Fibroblast of lung (primary cell): ENCODE results near the gene GSTT2. TPM values are rescaled to one million over a fixed set of nuclear protein-coding genes. Genes with fewer than 3 reads are reported as not detected.
"Not testable (repeated sequence)": the region's sequence is repeated elsewhere in the genome, so short reads cannot be mapped to it uniquely, and the experiment has no call there.

ENCODE experiments used
- DNase-seq, 2 donors: peaks; one replicate each; pipeline versions ENCODE4 v3.0.0 to v3.0.0-alpha.2; 2010; ENCODE audit warnings: low read depth in 2 of 2
- H2AFZ ChIP-seq: 2 replicates; pipeline ENCODE4 v1.5.1; 2012; ENCODE audit warnings: low read length, control low read depth, inconsistent platforms
- H3K27ac ChIP-seq: 2 replicates; pipeline ENCODE4 v1.5.1; 2011; ENCODE audit warnings: low read length, control low read depth; ENCODE audit not compliant: insufficient read depth
- H3K27me3 ChIP-seq: 2 replicates; pipeline ENCODE4 v1.5.1; 2011; ENCODE audit warnings: mild to moderate bottlenecking, low read length; ENCODE audit not compliant: control insufficient read depth, insufficient read depth
- H3K36me3 ChIP-seq: 2 replicates; pipeline ENCODE4 v1.5.1; 2011; ENCODE audit warnings: low read length; ENCODE audit not compliant: control insufficient read depth, insufficient read depth
- H3K4me1 ChIP-seq: 2 replicates; pipeline ENCODE4 v1.5.1; 2011; ENCODE audit warnings: low read length; ENCODE audit not compliant: control insufficient read depth, insufficient read depth; ENCODE audit errors: extremely low read depth
- H3K4me2 ChIP-seq: 2 replicates; pipeline ENCODE4 v1.5.1; 2011; ENCODE audit warnings: low read length, control low read depth; ENCODE audit not compliant: insufficient read depth; ENCODE audit errors: extremely low read depth
- H3K4me3 ChIP-seq, 4 experiments: fragments of 200-600 bp in 1 of 4; sonication (generic) in 1 of 4; replicated peaks in 1 of 4; 2 replicates each; pipeline ENCODE4 v1.5.1; 2011 to 2016; ENCODE audit warnings: low read length in 4 of 4, low read depth in 3 of 4, mild to moderate bottlenecking in 3 of 4, control low read depth in 2 of 4, inconsistent platforms in 1 of 4, mixed read lengths in 1 of 4; ENCODE audit not compliant: insufficient read depth in 1 of 4; ENCODE audit errors: control extremely low read depth in 1 of 4
- H3K79me2 ChIP-seq: 2 replicates; pipeline ENCODE4 v1.5.1; 2012; ENCODE audit warnings: mild to moderate bottlenecking, low read length, inconsistent platforms; ENCODE audit not compliant: control insufficient read depth, insufficient read depth
- H3K9ac ChIP-seq: 2 replicates; pipeline ENCODE4 v1.5.1; 2011; ENCODE audit warnings: mild to moderate bottlenecking, low read length, control low read depth; ENCODE audit not compliant: insufficient read depth
- H3K9me3 ChIP-seq: 2 replicates; pipeline ENCODE4 v1.5.1; 2012; ENCODE audit warnings: low read depth, low read length; ENCODE audit not compliant: control insufficient read depth, insufficient read depth
- H4K20me1 ChIP-seq: 2 replicates; pipeline ENCODE4 v1.5.1; 2011; ENCODE audit warnings: low read length; ENCODE audit not compliant: control insufficient read depth, insufficient read depth; ENCODE audit errors: extremely low read depth
- polyA plus RNA-seq, 2 donors: library from polyadenylated mRNA; depleted of rRNA in 1 of 2; stranded (reverse) in 1 of 2; unstranded in 1 of 2; fragments of >200 nt; gene quantifications; 2 replicates each; pipeline ENCODE4 v1.2.1, GENCODE V29; 2011 to 2012; ENCODE audit warnings: missing spikeins in 1 of 2
- total RNA-seq: library from RNA; depleted of rRNA; stranded (reverse); fragments of >200 nt; gene quantifications from 2 replicates; pipeline ENCODE4 v1.2.1, GENCODE V29; 2014
- TF ChIP-seq, protein P1 (sequence below), 2 donors: IDR thresholded peaks in 1 of 2; conservative IDR thresholded peaks in 1 of 2; 1 replicate in 1 of 2; 2 replicates in 1 of 2; pipeline ENCODE4 v1.5.1; 2011 to 2012; ENCODE audit warnings: low read length in 2 of 2, control low read depth in 1 of 2, inconsistent platforms in 1 of 2, low read depth in 1 of 2, mild to moderate bottlenecking in 1 of 2

The GSTT2 gene
- total and polyA plus RNA-seq, 2 donors (not counting 1 experiment from before 2014, with no cell fraction given): 0.33 to 2.4 TPM

DNA sequence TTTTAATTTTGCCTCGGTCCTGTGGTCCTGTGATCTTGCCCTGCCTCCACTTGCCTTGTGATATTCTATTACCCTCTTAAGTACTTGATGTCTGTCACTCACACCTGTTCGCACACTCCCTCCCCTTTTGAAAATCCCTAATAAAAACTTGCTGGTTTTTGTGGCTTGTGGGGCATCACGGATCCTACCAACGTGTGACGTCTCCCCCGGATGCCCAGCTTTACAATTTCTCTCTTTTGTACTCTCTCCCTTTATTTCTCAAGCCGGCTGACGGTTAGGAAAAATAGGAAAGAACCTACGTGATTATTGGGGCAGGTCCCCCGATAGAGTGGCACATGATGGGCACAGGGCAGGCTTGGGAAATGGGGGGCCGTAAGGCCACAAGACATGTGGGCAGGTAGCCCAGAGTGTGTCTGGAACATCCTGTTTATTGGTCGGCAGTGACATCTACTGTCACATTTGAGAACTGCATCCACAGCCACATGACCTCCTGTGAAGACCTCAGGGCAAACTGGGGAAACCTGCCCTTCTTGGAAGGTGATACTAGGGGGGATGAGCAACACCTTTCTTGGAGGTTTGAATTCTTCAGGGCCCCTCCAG lies 23.5 kb upstream of the GSTT2 start:
- H3K4me1 ChIP-seq, H3K36me3 ChIP-seq, H3K27ac ChIP-seq, H3K9ac ChIP-seq, H4K20me1 ChIP-seq, H2AFZ ChIP-seq, H3K79me2 ChIP-seq, H3K4me2 ChIP-seq, H3K27me3 ChIP-seq, H3K4me3 ChIP-seq, H3K9me3 ChIP-seq: not testable (repeated sequence)
- DNase-seq: peak; percentile 39 to 59
- TF ChIP-seq, protein P1, sequence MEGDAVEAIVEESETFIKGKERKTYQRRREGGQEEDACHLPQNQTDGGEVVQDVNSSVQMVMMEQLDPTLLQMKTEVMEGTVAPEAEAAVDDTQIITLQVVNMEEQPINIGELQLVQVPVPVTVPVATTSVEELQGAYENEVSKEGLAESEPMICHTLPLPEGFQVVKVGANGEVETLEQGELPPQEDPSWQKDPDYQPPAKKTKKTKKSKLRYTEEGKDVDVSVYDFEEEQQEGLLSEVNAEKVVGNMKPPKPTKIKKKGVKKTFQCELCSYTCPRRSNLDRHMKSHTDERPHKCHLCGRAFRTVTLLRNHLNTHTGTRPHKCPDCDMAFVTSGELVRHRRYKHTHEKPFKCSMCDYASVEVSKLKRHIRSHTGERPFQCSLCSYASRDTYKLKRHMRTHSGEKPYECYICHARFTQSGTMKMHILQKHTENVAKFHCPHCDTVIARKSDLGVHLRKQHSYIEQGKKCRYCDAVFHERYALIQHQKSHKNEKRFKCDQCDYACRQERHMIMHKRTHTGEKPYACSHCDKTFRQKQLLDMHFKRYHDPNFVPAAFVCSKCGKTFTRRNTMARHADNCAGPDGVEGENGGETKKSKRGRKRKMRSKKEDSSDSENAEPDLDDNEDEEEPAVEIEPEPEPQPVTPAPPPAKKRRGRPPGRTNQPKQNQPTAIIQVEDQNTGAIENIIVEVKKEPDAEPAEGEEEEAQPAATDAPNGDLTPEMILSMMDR (conservative IDR thresholded peaks at IDR 0.05 in 1 of 2, IDR thresholded peaks at IDR 0.05 in 1 of 2; ENCODE audit: low read depth in 1 of 2, low read length in 2 of 2): peak; percentile 69 to 75

DNA sequence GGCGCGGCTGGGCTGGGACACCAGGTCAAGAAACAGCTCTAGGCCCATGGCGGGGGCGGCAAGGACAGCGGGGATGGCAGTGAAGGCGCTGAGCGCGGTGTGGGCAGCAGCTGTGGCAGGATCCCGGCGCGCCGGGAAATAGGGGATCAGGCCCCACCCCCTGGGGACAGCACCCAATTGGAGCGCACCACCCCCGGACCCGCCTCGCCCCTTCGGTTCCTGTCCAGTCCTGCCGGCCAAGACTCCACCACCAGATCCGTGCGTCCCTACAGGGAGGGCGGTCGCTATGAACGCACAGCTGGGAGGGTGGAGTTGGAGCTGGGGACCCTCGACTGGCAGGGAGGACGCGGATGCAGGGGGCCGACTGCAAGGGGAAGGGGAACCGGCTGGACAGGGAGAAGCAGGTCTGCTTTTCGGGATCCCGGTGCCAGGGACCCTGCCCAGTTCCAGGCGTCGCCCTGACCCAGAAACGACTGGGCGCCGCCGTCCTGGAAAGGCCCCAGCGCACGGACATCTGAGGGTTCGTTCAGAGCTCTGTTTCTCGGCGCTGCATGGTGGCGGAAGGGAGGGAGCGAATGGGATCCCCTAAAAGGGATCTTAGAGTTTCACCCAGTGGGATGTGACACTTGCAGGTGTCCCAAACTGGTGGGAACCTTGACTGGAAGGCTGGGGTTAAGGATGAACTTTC lies 18.7 kb upstream of the GSTT2 start, which contains the start of gene GSTT2B:
TSS of gene GSTT2B (minus strand) at position 112 of the 688 bp plus-strand sequence. CDS start at position 48, 64 bp downstream.
- H3K9ac ChIP-seq, DNase-seq, H3K9me3 ChIP-seq, H3K79me2 ChIP-seq, H3K4me1 ChIP-seq, H3K27ac ChIP-seq, H3K4me2 ChIP-seq, H3K36me3 ChIP-seq, H2AFZ ChIP-seq, H4K20me1 ChIP-seq, H3K27me3 ChIP-seq: not testable (repeated sequence)
- peak within 1 kb of the TSS in 1 of 4 experiments; percentile 42 for H3K4me3 ChIP-seq

GRCh38 chr22:23966094-23966493 lies 13.8 kb upstream of the GSTT2 start:
- DNase-seq, H3K9ac ChIP-seq, H3K9me3 ChIP-seq, H2AFZ ChIP-seq, H3K27me3 ChIP-seq, H3K4me3 ChIP-seq, H3K79me2 ChIP-seq, H3K27ac ChIP-seq, H3K36me3 ChIP-seq, H3K4me1 ChIP-seq, H4K20me1 ChIP-seq, H3K4me2 ChIP-seq: not testable (repeated sequence)

DNA sequence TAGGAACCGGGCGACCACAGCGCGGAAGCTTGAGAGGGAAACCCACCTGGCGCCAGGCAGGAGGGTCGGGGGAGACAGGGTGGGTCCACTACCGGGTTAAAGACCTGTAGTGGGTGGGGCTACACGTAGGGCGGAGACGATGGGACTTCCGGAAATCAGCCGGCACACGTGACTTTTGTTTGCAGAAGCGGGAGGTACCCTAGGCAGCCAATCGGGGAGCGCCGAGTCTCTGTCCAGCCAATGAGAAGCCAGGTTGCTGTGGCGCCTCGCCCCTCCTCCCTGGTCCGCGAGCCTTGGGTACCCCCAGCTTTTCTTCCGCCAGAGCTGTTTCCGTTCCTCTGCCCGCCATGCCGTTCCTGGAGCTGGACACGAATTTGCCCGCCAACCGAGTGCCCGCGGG lies 13.4 kb upstream of the GSTT2 start, which contains the start of gene DDTL:
TSS of gene DDTL (plus strand) at position 321 of the 400 bp plus-strand sequence. CDS start at position 348, 27 bp downstream.
- H4K20me1 ChIP-seq, H3K4me2 ChIP-seq, DNase-seq, H3K36me3 ChIP-seq, H2AFZ ChIP-seq, H3K27me3 ChIP-seq, H3K9me3 ChIP-seq, H3K27ac ChIP-seq, H3K4me3 ChIP-seq, H3K4me1 ChIP-seq, H3K79me2 ChIP-seq, H3K9ac ChIP-seq: not testable (repeated sequence)
